Karpas-422 (cell line): ENCODE data around the gene GTF2E1. TPM values are rescaled to one million over a fixed set of nuclear protein-coding genes. Genes with fewer than 3 reads are reported as not detected.

ENCODE experiments used
- DNase-seq: peaks from one replicate; pipeline ENCODE4 v3.0.0-alpha.2; 2015
- H2AFZ ChIP-seq: fragments of 200-600 bp; sonication (generic); 2 replicates; pipeline ENCODE4 v1.6.1; 2014; ENCODE audit warnings: antibody characterized with exemption, low read length, mixed read lengths
- H3K27ac ChIP-seq: fragments of 200-600 bp; sonication (generic); 2 replicates; pipeline ENCODE4 v1.5.1; 2014; ENCODE audit warnings: mild to moderate bottlenecking, low read length, moderate library complexity
- H3K27me3 ChIP-seq: fragments of 200-600 bp; sonication (generic); 2 replicates; pipeline ENCODE4 v1.6.1; 2014; ENCODE audit warnings: low read length, mixed read lengths
- H3K36me3 ChIP-seq: fragments of 200-600 bp; sonication (generic); 2 replicates; pipeline ENCODE4 v1.6.1; 2014; ENCODE audit warnings: low read length, mixed read lengths; ENCODE audit not compliant: insufficient read depth
- H3K4me1 ChIP-seq: fragments of 200-600 bp; sonication (generic); 2 replicates; pipeline ENCODE4 v1.6.1; 2014; ENCODE audit warnings: mild to moderate bottlenecking, low read length, mixed read lengths
- H3K4me2 ChIP-seq: fragments of 200-600 bp; sonication (generic); 2 replicates; pipeline ENCODE4 v1.6.1; 2014; ENCODE audit warnings: low read length, low read depth, mild to moderate bottlenecking; ENCODE audit not compliant: poor library complexity, severe bottlenecking
- H3K4me3 ChIP-seq: fragments of 200-600 bp; sonication (generic); 2 replicates; pipeline ENCODE4 v1.5.1; 2014; ENCODE audit warnings: mild to moderate bottlenecking, antibody characterized with exemption, low read length, mixed read lengths
- H3K79me2 ChIP-seq: fragments of 200-600 bp; sonication (generic); 2 replicates; pipeline ENCODE4 v1.6.1; 2014; ENCODE audit warnings: mild to moderate bottlenecking, low read length, mixed read lengths
- H3K9ac ChIP-seq: fragments of 200-600 bp; sonication (generic); 2 replicates; pipeline ENCODE4 v1.6.0; 2014; ENCODE audit warnings: low read length
- H3K9me2 ChIP-seq: fragments of 200-600 bp; sonication (generic), shearing (Covaris generic); replicated peaks from 2 replicates; pipeline ENCODE4 v1.6.0; 2014; ENCODE audit warnings: mild to moderate bottlenecking, low read length, moderate library complexity; ENCODE audit not compliant: insufficient read depth
- H3K9me3 ChIP-seq: fragments of 300-700, 200-600 bp; sonication (generic); 2 replicates; pipeline ENCODE4 v1.6.1; 2014; ENCODE audit warnings: low read length, mixed read lengths
- H4K20me1 ChIP-seq: fragments of 200-600 bp; sonication (generic); 2 replicates; pipeline ENCODE4 v1.6.1; 2014; ENCODE audit warnings: mild to moderate bottlenecking, antibody characterized with exemption, low read length, low read depth; ENCODE audit not compliant: insufficient read depth
- total RNA-seq: library from RNA; depleted of rRNA; stranded (reverse); fragments of >200 nt; shearing (Covaris generic); gene quantifications from 2 replicates; pipeline ENCODE4 v1.2.3, GENCODE V29; 2014; ENCODE audit warnings: low replicate concordance

Gene GTF2E1
- total RNA-seq, 1 experiment from 2014 or later: 19.5 TPM

DNA sequence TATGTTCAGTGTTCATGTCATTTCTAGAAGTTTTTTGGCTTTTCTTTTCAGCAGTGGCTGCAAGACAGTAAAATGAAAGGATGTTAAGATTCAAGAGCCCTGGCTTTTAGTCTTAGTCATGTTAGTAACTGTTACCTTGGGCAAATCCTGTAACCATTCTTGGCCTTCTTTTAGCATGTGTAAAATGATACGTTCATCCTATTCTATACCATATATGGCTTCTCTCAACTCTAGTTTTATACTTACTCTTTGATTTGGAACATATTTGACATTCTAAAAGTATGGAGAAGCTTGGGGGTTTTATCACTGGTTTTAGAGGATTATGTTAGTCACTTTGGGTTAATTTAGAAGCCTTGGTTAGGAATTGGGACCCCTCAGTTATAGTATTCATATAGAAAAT, 20.1 kb downstream of the GTF2E1 start:
- H3K4me2 ChIP-seq: peak overlapping the region; percentile 33
- H3K4me1 ChIP-seq: peaks cover 51% of the 10 kb centered on the region
- DNase-seq: peak; percentile 56
- H3K4me3 ChIP-seq: 0 out of 2 replicates have a peak overlapping the region, but pooled peaks have one; percentile 4
- H4K20me1 ChIP-seq: no peaks in the 10 kb centered on the region
- H3K9me3 ChIP-seq: no peaks in the 10 kb centered on the region
- no peaks in the 10 kb centered on the region for H3K27me3 ChIP-seq
- H3K9ac ChIP-seq: no peak overlapping the region
- H3K9me2 ChIP-seq: no peaks in the 10 kb centered on the region
- H2AFZ ChIP-seq: no peak overlapping the region
- peaks cover 10% of the 10 kb centered on the region; the same call in 1 of the 2 replicates for H3K36me3 ChIP-seq
- peaks cover 87% of the 10 kb centered on the region for H3K79me2 ChIP-seq
- H3K27ac ChIP-seq: peak overlapping the region; percentile 40

DNA sequence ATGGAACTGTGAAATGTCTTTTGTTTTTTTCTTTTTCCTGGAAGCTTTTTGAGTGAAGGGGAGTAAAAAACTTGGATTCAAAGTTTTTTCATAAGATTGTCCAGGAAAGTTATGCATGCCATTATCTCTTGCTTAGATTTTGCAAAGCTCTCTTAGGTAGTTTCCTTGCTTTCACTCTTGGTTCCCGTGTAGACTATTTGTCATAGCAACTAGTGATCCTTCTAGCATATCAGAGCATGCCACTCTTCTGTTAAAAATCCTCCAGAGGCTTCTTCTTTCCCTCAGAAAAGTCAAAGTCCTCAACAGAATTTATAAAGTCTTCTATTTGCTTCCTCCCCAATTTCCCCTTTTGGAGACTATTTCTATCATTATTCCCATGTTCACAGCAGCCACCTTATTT, 21.1 kb downstream of the GTF2E1 start:
- Histone ChIP-seq H3K9me2 (no peaks in the 10 kb centered on the region), H2AFZ (no peak overlapping the region), H3K9me3 (no peaks in the 10 kb centered on the region), H3K4me3 (no peak overlapping the region), H3K79me2 (peaks cover 88% of the 10 kb centered on the region), H3K4me1 (peaks cover 51% of the 10 kb centered on the region), H4K20me1 (no peaks in the 10 kb centered on the region), H3K27ac (peak overlapping the region; percentile 40), H3K27me3 (no peaks in the 10 kb centered on the region), H3K9ac (peak overlapping the region; percentile 18; the same call in 1 of the 2 replicates), H3K36me3 (0 out of 2 replicates have a peak, but pooled peaks cover 5% of the 10 kb centered on the region), H3K4me2 (peak overlapping the region; percentile 33)
- peak; percentile 61 for DNase-seq

DNA sequence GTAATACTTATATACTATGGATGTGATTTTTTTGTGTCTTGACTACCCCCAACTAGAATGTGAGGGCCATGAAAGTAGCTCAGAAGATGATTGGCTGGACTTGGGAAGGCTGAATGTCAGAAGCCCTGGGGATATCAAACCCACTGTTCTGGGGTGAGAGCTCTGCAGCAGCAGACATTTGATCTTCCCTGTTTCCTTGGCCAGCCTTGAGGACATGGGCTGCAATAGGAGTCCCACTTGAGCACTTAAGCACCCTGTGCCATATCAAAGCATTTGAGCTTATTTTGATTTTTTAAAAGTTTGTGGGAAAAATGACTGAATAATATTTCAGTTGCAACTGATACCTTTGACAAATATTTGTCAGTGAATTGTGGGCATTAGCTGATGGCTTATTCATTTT, 21.7 kb downstream of the GTF2E1 start:
- Histone ChIP-seq H3K4me3 (no peak overlapping the region), H3K79me2 (peaks cover 88% of the 10 kb centered on the region), H3K36me3 (0 out of 2 replicates have a peak, but pooled peaks cover 5% of the 10 kb centered on the region), H3K4me1 (peaks cover 51% of the 10 kb centered on the region), H3K9ac (no peak overlapping the region; the same call in 1 of the 2 replicates), H3K9me2 (no peaks in the 10 kb centered on the region), H3K4me2 (peak overlapping the region; percentile 33), H3K27ac (peak overlapping the region; percentile 40), H3K27me3 (no peaks in the 10 kb centered on the region), H4K20me1 (no peaks in the 10 kb centered on the region), H3K9me3 (no peaks in the 10 kb centered on the region), H2AFZ (no peak overlapping the region)
- no peak for DNase-seq

DNA sequence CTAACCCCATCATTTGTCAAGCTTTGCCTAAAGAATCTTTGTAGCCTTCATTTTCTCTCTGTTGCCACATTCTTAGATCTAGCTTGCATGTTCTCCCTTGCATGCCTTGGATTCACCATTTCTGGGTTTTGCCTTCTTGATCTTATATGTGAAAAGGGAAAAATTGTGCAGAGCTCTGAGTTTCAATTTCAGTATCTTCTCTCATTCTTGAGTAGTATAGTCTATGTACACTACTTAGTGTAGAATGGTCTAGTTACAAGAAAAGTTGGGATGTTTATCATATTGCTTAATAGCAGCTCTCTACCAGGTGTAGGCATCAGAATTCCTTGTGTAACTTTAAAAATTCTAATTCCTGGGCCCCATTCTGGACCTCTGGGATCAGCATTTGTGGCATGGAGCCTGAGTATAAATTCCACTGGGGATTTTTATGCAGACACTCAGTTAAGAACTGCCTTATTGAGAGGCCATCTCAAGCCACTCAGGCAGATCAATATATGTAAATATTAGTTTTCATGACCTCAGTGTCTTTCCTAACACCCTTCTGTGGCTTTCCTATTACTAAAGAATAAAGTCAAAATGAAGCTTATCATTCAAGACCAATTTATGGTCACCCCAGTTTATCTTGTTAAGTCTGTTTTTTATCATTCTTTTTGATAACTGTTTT, 23.4 kb downstream of the GTF2E1 start:
- Histone ChIP-seq H3K36me3 (peaks cover 11% of the 10 kb centered on the region; the same call in 1 of the 2 replicates), H2AFZ (no peak overlapping the region), H3K4me3 (no peak overlapping the region), H3K9me3 (no peaks in the 10 kb centered on the region), H3K9ac (no peak overlapping the region), H3K4me1 (peaks cover 51% of the 10 kb centered on the region), H3K79me2 (peaks cover 91% of the 10 kb centered on the region), H3K27ac (peak overlapping the region; percentile 19; the same call in 1 of the 2 replicates), H3K9me2 (no peaks in the 10 kb centered on the region), H3K27me3 (no peaks in the 10 kb centered on the region), H3K4me2 (peak overlapping the region; percentile 25), H4K20me1 (no peaks in the 10 kb centered on the region)
- no peak for DNase-seq

DNA sequence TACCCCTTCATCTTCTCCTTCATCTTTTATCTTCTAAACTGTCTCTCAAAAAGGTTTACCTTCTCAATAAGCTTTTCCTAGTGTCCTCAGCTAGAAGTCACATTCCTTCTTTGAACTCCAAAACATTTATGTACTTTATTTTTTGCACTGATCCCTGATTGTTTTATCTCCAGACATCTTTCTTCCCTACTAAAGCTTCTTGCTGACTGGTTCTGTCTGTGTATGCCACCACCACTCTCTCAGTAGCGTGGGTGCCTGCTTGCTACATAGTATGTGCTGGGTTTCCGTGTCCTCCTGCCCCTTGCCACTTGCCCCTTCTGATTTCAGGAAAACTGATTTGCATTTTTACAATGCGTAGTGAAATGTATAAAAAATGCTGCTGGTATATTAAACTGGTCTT, 24.0 kb downstream of the GTF2E1 start:
- DNase-seq: no peak
- H3K79me2 ChIP-seq: peaks cover 98% of the 10 kb centered on the region
- peaks cover 57% of the 10 kb centered on the region for H3K4me1 ChIP-seq
- H3K27me3 ChIP-seq: no peaks in the 10 kb centered on the region
- H3K36me3 ChIP-seq: peaks cover 17% of the 10 kb centered on the region; the same call in 1 of the 2 replicates
- H3K27ac ChIP-seq: peak overlapping the region; percentile 19; the same call in 1 of the 2 replicates
- no peaks in the 10 kb centered on the region for H3K9me3 ChIP-seq
- no peaks in the 10 kb centered on the region for H3K9me2 ChIP-seq
- H2AFZ ChIP-seq: no peak overlapping the region
- H4K20me1 ChIP-seq: no peaks in the 10 kb centered on the region
- H3K9ac ChIP-seq: no peak overlapping the region
- H3K4me3 ChIP-seq: no peak overlapping the region
- H3K4me2 ChIP-seq: no peak overlapping the region

DNA sequence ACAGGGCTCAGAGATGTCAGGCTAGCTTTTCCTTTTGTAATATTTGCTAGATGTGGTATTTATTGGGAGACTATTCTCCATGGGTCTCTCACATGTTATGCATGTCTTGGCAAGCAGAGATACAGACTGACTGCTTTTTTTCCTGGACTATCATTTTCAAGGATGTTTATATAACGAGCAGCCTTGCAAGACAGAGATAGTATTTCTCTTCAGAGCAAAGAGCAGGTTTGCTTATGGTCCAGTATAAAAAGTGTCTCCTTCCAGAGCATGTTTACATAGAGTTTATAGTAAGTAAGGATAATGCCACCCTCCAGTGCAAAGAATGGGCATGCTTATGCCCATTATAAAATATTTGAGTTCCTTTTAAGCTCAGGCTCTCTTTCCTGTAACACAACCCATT, 24.6 kb downstream of the GTF2E1 start:
- Histone ChIP-seq H3K9me3 (no peaks in the 10 kb centered on the region), H3K4me2 (no peak overlapping the region), H3K4me1 (peaks cover 57% of the 10 kb centered on the region), H2AFZ (no peak overlapping the region), H3K27me3 (no peaks in the 10 kb centered on the region), H3K36me3 (peaks cover 22% of the 10 kb centered on the region; the same call in 1 of the 2 replicates), H4K20me1 (no peaks in the 10 kb centered on the region), H3K4me3 (no peak overlapping the region), H3K27ac (no peak overlapping the region), H3K79me2 (peaks cover 99% of the 10 kb centered on the region), H3K9me2 (no peaks in the 10 kb centered on the region), H3K9ac (no peak overlapping the region)
- no peak for DNase-seq

DNA sequence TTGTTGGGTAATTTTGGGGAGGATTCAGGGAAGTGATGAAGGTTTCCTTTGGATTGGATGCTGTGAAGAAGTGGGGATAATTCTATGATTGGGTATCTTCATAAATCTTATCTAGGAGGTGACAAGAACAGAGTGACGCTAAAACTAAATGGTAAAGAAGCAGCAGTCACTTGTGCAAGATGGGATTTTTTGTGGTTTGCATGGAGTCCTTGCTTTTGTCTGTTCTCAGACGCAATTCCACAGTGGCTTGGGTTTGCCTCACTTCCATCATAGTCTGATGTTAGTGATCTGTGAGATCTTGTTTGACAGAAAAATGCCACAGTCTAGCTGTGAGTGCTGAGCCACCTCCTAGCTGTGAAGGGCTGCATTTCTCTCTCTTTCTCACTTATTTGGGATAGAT, 26.9 kb downstream of the GTF2E1 start:
- Histone ChIP-seq H3K27me3 (no peaks in the 10 kb centered on the region), H3K9me3 (no peaks in the 10 kb centered on the region), H3K79me2 (peaks cover 95% of the 10 kb centered on the region), H2AFZ (no peak overlapping the region), H3K36me3 (peaks cover 29% of the 10 kb centered on the region; the same call in 1 of the 2 replicates), H3K4me3 (no peak overlapping the region), H3K4me1 (peaks cover 34% of the 10 kb centered on the region), H3K9me2 (no peaks in the 10 kb centered on the region), H3K4me2 (no peak overlapping the region), H3K9ac (no peak overlapping the region), H4K20me1 (no peaks in the 10 kb centered on the region), H3K27ac (no peak overlapping the region)
- DNase-seq: no peak

DNA sequence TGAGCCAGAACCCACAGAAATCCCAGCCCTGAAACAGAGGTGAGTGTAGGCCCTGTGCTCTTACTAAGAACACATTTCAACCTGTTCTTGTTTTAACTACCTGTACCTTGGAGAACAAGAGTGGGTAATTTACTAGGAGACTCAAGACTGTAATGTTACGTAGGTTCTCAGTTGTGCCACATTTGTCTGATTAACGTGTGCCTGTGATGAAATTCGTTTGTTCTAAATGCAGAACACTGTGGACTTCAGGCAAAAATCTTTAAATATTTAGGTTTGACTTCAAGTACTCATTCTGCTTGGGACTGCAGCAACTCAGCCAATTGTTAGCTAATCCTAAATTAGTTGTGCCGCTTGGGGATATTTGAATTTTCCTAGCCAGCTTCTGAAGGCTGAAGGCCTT, 28.3 kb downstream of the GTF2E1 start:
- Histone ChIP-seq H3K4me1 (peaks cover 19% of the 10 kb centered on the region), H3K4me3 (no peak overlapping the region), H3K4me2 (no peak overlapping the region)

More for the DNA sequence above, 28.3 kb downstream of the GTF2E1 start:
- Histone ChIP-seq H3K9ac (no peak overlapping the region), H3K9me2 (no peaks in the 10 kb centered on the region), H3K36me3 (peaks cover 29% of the 10 kb centered on the region; the same call in 1 of the 2 replicates), H4K20me1 (no peaks in the 10 kb centered on the region), H3K79me2 (peaks cover 86% of the 10 kb centered on the region), H3K9me3 (no peaks in the 10 kb centered on the region), H3K27ac (no peak overlapping the region), H3K27me3 (no peaks in the 10 kb centered on the region), H2AFZ (no peak overlapping the region)
- no peak for DNase-seq
